ENCODE results near the gene UCK1.
A peak's percentile ranks its signal among the peaks of the same experiment; 100 is the strongest.

The UCK1 gene

DNA sequence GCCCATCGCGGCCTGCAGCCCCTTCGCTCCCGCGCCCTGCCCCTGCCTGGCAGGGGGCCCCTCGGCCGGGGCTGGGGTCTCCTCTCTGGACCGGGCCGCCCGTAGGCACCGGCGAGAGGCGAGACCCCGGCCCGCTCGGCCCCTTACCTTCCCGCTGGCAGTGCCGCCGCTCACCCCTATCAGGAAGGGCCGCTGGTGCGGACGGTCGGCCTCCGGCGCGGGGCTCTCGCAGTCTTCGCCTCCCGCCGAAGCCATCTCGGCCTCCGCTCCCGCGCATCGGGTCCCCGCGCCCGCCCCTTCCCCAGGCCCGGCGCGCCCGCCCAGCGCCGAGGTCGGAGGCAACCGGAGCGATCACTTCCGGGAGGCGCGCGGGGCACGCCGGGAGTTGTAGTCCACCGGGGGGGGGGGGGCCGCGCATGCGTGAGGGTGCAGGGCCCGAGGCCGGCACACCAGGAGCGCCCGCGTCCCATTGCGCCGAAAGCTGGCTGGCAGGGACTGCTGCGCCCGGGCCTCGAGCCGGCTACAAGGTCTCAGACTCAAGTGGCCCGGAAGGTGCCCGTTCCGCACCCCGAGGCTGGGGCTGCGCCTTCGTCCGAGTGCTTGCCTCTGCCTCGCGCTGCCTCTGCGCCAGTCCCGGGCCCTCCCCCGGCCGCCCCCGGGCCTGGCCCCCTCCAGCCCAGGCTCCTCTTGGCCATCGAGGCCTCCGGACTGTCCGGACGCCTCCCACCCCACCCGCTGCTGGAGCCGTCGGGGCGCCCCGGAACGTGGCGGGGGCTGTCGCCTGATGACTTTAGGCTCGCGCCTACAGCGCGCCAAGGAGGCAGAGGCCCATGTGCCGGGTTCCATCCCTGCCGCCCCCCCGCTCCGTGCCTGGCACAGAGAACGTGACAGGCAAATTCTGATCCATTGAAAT, at the start of gene UCK1:
Gene UCK1 (minus strand): TSS at position 344 of the 913 bp plus-strand sequence. CDS start 89 bp downstream, at position 255.
- peak; percentile 58 to 59 for DNase-seq (ENCODE audit: extremely low read depth in 1 of 2, low read depth in 1 of 2)

DNA sequence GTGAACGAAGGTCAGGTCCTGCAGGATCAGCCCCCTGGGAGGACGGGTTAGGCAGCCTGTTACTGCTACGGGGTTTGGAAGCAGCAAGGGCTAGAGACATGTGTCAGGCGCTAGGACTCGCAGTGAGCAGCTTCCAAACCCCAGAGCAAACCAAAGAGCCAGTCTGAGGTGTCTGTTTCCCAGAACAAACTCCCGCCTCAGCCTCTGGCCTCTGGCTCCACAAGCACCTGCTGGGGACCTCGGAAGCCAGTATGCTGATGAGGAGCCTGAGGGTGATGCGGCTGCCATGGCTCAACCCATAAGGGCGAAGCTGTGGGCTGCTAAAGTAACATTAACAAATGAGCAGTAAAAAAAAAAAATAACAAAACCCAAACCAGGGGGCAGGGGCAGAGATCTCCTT, 49.3 kb upstream of the UCK1 start:
- no peak for DNase-seq (ENCODE audit: extremely low read depth in 1 of 2, low read depth in 1 of 2)

DNA sequence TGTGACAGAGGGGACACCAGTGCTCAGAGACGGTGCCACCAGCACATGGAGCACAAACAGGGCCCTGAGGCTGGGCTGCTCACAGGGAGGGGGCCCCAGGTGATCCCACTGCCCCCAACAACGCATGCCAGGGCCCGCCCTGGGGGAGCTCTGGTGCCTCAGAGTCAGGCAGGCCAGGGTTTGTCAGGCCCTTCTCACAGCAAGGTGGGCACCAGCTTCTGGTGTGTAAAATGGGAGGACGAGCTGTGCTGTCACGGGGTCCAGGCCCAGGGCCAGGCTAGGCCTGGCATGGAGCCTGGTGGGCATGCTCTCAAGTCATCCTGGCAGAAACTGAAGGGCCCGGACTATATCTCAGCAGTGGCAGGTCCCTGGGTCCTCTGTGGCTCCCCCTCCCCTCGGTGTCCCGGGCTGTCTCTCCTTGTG, 48.7 kb upstream of the UCK1 start:
- no peak for DNase-seq (ENCODE audit: extremely low read depth in 1 of 2, low read depth in 1 of 2)

DNA sequence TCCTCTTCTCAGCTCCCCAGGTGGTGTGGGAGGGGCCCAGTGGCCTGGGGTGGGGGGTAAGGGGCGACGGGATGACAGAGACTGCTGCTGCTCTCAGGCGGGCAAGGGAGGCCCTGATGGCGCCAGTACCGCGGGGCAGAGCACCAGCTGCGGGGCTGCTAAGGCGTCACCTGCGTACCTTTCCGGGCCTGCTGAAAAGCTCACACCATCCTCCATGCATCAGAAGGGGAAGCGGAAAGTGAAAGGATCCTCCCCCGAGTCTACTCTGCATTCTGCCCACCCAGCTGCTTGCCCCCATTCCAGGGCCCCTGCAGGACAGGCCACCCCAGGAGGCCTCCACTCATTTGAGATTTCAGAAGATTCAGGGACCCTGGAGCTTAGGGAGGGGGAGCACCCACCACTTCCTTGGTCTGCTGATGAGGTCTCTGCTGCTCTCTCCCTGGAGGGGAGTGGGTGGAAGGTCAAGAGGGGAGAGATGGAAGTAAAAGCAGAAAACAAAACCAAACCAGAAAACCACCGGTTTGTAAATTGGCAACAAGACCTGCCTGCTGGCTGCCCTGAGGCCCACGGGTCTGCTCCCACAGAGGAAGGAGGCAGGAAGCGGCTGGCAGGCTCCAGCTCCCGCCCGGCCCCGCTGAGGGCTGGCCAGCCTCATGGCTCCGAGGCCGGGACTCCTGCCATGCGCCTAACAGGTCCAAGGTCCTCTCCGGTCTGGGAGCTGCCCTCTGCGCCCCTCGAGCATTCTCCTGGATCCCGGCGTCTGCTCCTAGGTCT, 47.9 kb upstream of the UCK1 start:
- DNase-seq (ENCODE audit: extremely low read depth in 1 of 2, low read depth in 1 of 2): peak; percentile 13 to 28

DNA sequence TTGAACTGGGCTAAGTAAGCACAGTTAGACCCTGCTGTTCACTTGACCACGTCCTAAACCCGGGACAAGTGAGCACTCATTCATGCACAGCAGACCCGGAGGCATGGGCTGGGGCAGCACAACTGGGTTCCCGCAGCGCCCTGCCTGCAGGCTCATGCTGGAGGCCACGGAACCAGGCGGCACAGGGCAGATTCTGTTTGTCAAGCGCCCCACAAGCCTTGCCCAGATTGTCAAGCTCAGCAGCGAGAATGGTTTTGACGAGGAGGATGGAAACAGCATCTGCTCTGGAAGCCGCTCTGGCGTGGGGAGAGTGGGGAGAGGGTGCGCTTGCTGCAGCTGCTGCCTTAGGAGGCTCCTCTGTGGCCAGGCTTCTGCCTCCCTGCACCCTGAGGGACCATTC, 47.0 kb upstream of the UCK1 start:
- DNase-seq (ENCODE audit: extremely low read depth in 1 of 2, low read depth in 1 of 2): no peak

DNA sequence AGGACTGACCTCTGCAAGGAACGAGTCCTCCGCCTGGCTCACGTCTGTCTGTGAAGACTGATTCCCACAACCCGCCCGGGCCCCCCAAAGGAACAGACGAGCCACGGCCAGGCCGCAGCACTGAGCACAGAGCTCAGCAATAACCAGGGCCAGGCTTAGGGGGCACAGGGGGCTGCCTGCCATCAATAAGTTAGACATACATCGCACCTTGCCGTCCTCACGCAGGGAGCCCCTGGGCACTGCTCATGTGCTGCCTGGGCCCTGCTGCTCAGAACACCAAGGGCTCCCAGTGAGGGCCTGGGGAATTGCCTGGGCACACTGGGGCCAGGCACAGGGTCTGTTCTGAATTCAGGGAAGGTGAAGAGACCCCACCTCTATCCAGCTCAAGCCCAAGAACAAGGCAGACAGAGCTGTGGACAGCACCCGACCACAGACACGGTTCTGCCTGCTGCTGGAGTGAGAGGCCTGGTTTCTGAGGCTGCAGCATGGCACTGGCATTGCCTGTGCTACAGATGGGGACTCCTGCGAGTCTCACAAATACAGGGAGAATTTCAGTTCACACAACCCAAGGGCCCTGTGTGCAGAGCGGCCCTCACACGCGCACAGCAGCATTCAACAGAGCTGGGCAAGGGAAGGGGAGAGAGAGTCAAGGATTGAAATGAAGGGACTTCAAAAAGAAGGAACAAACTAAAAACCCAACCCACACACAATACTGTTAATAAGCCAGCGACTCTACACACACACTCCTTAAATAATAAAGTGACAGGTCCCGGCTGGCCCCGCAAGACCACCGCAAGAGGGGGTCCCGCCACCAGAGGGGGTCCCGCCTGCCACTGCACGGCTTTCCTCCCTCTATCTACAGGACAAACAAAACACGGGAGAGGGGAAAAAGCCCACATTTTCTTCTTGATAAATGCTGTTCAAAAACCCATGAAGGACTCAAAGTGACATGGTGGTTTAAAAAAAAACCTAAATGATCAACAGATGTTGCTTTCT, 46.2 kb upstream of the UCK1 start:
- DNase-seq (ENCODE audit: extremely low read depth in 1 of 2, low read depth in 1 of 2): no peak

DNA sequence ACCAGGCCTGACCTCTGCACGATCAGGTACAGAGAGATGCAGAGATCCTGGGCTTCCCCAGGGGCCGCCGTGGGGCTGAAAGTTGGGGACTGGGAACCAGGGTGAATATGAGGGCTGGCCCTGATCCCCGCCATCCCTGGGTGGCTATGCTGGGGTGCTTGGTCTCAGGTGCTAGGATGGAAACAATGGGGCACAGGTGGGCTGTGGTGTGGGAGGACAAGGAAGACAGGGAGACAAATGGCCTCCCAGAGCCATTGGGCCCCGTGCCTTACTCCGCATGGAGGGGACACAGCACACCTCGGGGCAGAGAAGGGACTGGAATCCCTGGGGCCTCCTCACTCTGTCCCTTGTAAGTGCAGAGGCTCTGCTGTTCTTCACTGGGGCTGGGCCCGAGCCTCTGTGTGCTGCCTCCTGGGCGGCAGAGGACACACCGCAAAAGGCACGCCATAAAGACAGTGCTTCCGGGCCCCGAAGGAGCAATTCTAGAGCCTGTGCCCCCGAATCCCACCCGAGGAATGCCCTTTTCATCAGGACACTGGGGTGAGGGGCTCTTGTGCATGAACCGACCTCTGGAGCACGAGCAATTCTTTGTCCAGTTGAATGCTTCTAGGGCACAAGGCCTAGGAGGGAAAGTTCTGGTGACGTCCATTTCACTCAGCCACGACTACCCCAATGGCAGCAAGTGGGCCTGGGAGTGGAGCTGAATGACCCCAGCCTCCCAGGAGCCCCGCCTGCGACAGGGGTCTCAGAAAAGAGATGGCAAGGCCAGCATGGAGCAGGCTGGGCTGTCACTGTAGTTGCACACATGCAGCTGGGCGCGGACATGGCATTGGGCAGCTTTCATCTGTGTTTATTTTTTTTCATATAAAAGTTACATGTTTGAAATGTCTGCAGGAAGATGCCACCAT, 45.1 kb upstream of the UCK1 start:
- DNase-seq (ENCODE audit: extremely low read depth in 1 of 2, low read depth in 1 of 2): no peak

DNA sequence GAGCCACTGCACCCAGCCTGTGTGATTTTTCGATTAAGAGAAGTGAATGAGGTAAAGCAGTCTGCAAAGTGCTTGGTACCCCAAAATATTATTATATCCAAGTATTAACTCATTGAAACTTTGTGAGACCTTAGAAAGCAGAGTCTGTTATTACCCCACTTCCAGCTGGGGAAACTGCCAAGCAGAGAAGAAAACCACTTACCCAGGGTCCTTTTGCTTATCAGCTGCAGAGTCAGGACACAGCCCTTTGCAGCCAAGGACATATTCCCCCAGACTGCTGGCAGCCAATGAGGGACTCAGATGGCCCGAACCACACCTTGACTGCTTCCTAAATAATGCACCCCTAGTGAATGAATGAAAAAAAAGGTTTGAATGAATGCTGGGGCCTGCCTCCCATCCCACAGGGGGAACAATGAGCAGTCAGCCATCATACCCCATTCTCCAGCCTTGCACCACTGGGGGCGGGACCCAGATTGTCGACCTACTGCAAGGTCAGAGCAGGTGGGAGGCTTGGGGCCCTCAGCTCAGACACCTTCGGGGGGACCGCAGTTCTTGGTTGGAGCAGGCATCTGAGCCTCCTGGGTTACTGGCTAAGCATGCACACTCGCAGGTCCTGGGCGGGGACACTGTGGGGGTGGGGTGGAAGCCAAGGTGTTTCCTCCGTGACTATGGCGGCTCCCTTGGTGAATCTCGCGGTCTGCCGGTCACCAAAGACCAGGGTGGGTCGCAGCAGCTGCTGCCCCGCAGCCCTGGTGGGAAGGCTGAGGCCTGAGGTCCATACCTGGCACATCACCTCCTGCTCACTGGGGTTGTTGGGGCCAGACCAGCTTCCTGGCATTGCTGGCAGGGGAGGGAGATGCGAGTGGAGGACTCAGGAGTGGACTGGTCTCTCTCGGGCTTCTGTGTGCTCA, 43.9 kb upstream of the UCK1 start:
- no peak for DNase-seq (ENCODE audit: extremely low read depth in 1 of 2, low read depth in 1 of 2)

DNA sequence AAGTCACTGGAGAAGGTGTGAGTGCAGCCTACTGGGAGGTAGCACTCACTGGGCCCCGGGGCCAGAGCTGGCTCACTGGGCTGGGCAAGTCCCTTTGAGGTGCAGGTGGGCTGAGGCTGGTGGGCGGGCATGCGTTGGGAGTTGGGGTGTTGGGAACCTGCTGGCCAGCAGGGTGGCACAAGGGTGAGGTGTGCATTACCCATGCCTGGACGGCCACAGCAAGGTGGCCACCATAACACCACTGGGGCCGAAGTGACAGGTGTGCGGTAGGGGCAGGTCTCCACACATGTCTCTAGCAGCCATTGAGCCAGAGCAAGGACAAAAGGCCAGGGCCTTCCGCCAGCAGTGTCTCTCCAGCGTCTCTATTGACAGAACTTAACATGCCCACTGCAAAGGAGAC, 36.8 kb upstream of the UCK1 start:
- DNase-seq (ENCODE audit: extremely low read depth in 1 of 2, low read depth in 1 of 2): no peak

DNA sequence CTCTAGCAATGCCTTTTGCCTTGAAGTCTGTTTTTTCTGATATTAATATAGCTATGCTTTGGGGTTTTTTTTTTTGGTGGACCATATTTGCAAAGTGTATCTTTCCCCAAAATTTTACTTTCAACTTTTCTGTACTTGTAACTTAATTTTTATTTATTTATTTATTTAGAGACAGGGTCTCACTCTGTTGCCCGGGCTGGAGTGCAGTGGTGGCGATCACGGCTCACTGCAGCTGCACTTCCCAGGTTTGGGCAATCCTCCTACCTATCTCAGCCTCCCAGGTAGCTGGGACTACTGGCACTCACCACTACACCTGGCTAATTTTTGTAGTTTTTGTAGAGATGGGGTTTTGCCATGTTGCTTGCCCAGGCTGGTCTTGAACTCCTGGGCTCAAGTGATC, 35.1 kb upstream of the UCK1 start:
- no peak for DNase-seq (ENCODE audit: extremely low read depth in 1 of 2, low read depth in 1 of 2)

DNA sequence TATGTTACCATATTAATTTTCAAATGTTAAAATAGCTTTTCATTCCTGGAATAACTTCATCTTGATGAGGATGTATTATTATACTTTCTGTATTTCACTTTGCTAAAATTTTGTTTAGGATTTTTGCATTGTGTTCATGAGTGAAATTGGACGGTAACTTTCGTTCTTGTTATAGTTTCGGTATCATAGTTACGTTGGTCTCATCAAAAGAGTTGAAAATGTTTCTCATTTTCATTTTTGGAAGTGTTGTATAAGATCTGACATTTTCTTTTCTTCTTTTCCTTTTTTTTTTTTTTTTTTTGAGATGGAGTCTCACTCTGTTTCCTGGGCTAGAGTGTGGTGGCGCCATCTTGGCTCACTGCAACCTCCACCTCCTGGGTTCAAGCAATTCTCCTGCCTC, 34.3 kb upstream of the UCK1 start:
- no peak for DNase-seq (ENCODE audit: extremely low read depth in 1 of 2, low read depth in 1 of 2)

DNA sequence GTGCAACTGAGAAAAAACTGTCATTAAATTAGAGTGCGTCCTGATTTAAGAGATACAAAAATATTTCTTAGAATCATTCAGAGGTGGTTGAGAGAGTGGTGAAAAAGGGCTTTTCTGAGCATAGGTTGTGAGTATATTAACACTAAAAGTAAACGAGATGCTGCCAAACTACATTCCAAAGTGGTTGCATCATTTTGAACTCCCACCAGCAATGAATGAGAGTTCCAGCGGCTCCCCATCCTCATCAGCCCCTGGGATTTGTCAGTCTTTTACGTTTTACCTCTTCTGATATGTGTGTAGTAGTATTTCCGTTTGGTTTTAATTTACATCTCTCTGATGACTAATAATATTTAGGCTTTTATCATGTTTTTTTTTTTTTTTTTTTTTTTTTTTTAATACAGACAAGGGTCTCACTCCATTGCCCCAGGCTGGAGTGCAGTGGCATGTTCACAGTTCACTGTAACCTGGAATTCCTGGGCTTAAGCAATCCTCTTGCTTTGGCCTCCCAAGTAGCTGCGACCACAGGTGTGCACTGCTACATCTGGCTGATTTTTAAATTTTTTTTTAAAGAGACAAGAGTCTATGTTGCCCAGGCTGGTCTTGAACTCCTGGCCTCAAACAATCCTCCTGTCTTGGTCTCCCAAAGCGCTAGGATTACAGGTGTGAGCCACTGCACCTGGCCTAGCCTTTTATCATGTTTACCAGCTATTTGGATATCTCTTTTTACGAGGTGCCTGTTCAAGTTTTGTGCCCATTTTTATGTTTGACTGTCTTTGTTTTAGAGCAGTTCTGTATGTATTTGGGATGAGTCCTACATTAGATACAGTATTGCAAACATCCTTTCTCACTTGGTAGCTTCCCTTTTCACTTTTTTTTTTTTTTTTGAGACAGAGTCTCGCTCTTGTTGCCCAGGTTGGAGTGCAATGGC, 31.2 kb upstream of the UCK1 start:
- no peak for DNase-seq (ENCODE audit: extremely low read depth in 1 of 2, low read depth in 1 of 2)

DNA sequence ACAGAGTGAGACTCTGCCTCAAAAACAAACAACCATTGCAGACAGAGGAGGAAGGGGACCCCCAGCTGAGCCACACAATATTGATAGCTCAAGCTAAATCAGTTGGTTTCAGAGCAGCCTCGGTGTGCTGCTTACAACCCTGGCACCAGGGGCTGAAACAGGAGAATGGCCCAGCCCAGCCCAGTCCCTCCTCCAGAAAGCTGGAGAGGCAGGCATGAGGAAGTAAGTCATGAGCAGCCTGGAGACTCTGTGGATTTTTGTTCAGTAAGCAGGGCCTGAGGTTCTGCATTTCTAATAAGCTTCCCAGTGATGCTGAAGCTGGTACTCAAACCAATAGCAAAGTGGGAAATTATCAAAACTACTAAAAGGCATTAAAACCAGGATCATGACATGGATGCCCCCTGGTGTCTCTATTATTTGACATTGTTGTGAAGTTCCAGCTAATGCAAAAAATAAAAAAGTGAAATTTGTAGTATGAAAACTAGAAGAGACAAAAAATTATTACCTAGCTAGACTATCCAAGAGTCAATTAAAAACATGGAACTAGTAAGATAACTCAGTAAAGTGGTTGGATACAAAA, 28.4 kb upstream of the UCK1 start:
- DNase-seq (ENCODE audit: extremely low read depth in 1 of 2, low read depth in 1 of 2): no peak

DNA sequence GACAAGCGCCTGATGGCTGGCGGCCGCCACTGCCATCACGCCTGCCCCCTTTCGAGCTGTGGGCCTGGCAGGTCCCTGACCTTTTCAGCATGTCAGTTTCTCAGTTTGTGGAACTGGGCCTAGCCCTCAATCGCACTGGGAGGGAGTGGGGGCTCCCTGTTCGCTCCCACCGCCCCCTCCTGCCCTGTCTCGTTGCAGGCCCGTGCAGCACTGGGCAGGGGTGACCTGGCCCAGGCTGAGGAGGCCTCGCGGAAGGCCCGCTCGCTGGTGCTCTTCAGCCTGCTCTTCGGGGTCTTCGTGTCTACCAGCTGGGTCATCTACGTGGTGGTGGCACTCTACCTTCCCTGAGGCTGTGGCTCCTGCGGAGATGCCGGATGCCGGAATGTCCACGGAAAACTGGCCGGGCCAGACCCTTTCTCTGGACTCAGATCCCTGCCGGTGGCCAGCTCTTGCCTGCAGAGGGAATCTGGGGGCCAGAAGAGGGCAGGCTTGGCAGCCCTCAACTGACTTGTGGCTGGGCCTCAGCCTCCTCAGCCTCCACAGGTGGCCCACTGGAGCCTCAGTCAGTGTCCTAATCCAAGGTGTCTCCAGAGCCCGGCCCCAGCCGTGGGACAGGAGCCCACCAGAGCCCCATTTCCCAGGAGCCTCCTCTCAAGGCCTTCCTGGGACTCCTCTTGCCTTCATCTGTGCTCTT, 26.9 kb upstream of the UCK1 start:
- DNase-seq (ENCODE audit: extremely low read depth in 1 of 2, low read depth in 1 of 2): no peak

DNA sequence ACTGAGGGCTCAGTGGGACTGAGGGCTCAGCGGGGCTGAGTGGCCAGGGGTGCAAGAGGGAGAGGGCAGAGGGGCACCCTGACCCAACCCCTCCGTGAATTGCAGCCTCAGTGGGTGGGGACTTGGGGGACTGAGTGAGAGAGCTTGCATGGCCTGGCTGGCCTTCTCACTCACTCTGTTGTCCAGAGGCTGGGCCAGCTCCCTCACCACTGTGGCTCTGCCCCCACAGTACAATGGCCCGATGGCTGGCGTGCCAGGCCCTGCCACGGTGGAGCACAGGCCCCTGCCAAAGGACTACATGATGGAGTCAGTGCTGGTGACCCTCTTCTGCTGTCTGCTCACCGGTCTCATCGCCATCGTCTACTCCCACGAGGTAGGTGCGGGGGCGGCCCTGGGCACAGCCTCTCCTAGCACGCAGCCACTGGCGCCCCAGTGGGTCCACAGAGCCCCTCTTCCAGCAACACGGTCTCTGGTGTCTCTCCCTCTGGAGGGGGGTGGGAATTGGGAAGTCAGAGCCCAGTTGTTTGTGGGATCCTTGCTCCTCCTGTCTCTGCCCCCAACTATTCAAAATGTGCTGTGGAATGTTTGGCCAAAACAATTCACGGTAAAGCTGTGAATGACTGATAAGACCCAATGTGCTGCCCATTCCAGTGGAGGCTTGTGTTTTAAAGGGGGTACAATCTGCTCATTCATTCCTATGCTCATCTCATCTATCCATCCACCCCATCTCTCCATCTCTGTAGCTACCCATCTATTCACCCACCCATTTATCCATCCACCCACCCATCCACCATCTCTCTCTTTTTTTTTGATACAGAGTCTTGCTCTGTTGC, 25.0 kb upstream of the UCK1 start:
- no peak for DNase-seq (ENCODE audit: extremely low read depth in 1 of 2, low read depth in 1 of 2)

DNA sequence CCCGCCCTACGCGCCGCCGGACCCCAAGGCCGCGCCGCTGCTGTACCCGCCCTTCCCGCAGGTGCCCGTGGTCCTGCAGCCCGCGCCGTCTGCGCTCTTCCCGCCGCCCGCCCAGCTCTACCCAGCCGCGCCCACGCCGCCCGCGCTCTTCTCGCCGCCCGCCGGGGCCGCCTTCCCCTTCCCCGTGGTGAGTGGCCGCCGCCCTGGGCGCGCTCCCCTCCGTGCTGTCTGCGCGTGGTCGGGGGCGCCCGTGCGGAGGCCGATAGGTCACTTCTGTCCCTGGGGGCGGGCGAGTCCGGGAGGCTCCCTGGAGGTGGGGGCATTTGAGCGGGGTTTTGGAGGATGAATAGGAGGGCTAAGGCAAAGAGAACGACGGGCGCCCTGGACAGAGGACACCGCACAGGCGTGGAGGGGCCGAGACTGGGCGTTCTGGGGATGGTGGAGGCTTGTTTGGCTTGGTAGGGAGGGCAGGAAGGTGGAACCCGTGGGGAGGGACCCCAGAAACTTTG, 23.8 kb upstream of the UCK1 start:
- no peak for DNase-seq (ENCODE audit: extremely low read depth in 1 of 2, low read depth in 1 of 2)
